Neural cell (in vitro differentiated cells): ENCODE measurements around the gene PPM1H. TPM values are rescaled to one million over a fixed set of nuclear protein-coding genes. Genes with fewer than 3 reads are reported as not detected.
A peak's percentile ranks its signal among the peaks of the same experiment; 100 is the strongest.
"Not testable (repeated sequence)": the region's sequence is repeated elsewhere in the genome, so short reads cannot be mapped to it uniquely, and the experiment has no call there.

Experiments used
- H2AFZ ChIP-seq: fragments of 200-600, 300-800 bp; sonication (generic), shearing (Covaris generic); 2 replicates; pipeline ENCODE4 v1.6.0; 2014; ENCODE audit warnings: low read depth, mild to moderate bottlenecking, antibody characterized with exemption, low read length, moderate library complexity
- H3F3A ChIP-seq: fragments of 200-600 bp; shearing (Covaris generic); 2 replicates; pipeline ENCODE4 v1.6.1; 2016; ENCODE audit warnings: mild to moderate bottlenecking, moderate library complexity, mixed read lengths, antibody characterized with exemption, low read length; ENCODE audit not compliant: insufficient read depth, poor library complexity, severe bottlenecking
- H3K27ac ChIP-seq: fragments of 200-600, 300-800 bp; sonication (generic), shearing (Covaris generic); 2 replicates; pipeline ENCODE4 v1.5.1; 2014; ENCODE audit warnings: mild to moderate bottlenecking, low read length, moderate library complexity
- H3K27me3 ChIP-seq: fragments of 300-800, 200-600 bp; sonication (generic), shearing (Covaris generic); 2 replicates; pipeline ENCODE4 v1.6.0; 2014; ENCODE audit warnings: mild to moderate bottlenecking, low read depth, low read length, moderate library complexity; ENCODE audit not compliant: insufficient read depth
- H3K36me3 ChIP-seq: fragments of 300-800, 200-600 bp; sonication (generic), shearing (Covaris generic); 2 replicates; pipeline ENCODE4 v1.5.1; 2014; ENCODE audit warnings: mild to moderate bottlenecking, antibody characterized with exemption, low read length, moderate library complexity; ENCODE audit not compliant: insufficient read depth
- H3K4me2 ChIP-seq: fragments of 300-800, 200-600 bp; sonication (generic), shearing (Covaris generic); 2 replicates; pipeline ENCODE4 v1.6.0; 2014; ENCODE audit warnings: mild to moderate bottlenecking, low read length
- H3K4me3 ChIP-seq: fragments of 300-800, 200-600 bp; sonication (generic), shearing (Covaris generic); 2 replicates; pipeline ENCODE4 v1.5.1; 2014; ENCODE audit warnings: mild to moderate bottlenecking, low read length, moderate library complexity
- H3K79me2 ChIP-seq: fragments of 200-600 bp; shearing (Covaris generic); replicated peaks from 2 replicates; pipeline ENCODE4 v1.6.0; 2014; ENCODE audit warnings: mild to moderate bottlenecking, low read length, moderate library complexity; ENCODE audit not compliant: insufficient read depth
- H3K9ac ChIP-seq: fragments of 300-800, 200-600 bp; sonication (generic), shearing (Covaris generic); 2 replicates; pipeline ENCODE4 v1.6.1; 2016; ENCODE audit warnings: mild to moderate bottlenecking, low read length, mixed read lengths
- H3K9me2 ChIP-seq: fragments of 200-600 bp; shearing (Covaris generic); 2 replicates; pipeline ENCODE4 v1.6.1; 2016; ENCODE audit warnings: mild to moderate bottlenecking, low read length, mixed read lengths; ENCODE audit not compliant: insufficient read depth
- H3K9me3 ChIP-seq: fragments of 200-600, 300-800 bp; sonication (generic), shearing (Covaris generic); 2 replicates; pipeline ENCODE4 v1.6.1; 2016; ENCODE audit warnings: mild to moderate bottlenecking, mixed run types, low read length, moderate library complexity, mixed read lengths
- H4K20me1 ChIP-seq: fragments of 200-600 bp; shearing (Covaris generic); 2 replicates; pipeline ENCODE4 v1.6.1; 2016; ENCODE audit warnings: mild to moderate bottlenecking, mixed run types; ENCODE audit not compliant: insufficient read depth
- EP300 ChIP-seq: fragments of 450-650 bp; conservative IDR thresholded peaks from 2 replicates; pipeline ENCODE4 v1.6.1; 2014; ENCODE audit warnings: antibody characterized with exemption, mild to moderate bottlenecking, moderate library complexity; ENCODE audit not compliant: poor library complexity, severe bottlenecking
- EZH2 ChIP-seq: fragments of 200-600, 300-800 bp; shearing (Covaris generic), sonication (generic); IDR thresholded peaks from 2 replicates; pipeline ENCODE4 v1.6.1; 2014; ENCODE audit warnings: antibody characterized with exemption, low read length, borderline replicate concordance, mild to moderate bottlenecking; ENCODE audit not compliant: insufficient read depth, poor library complexity, severe bottlenecking
- MXI1 ChIP-seq: fragments of 450-650 bp; conservative IDR thresholded peaks from 2 replicates; pipeline ENCODE4 v1.6.1; 2014; ENCODE audit warnings: antibody characterized with exemption, mild to moderate bottlenecking; ENCODE audit not compliant: poor library complexity, severe bottlenecking
- POLR2AphosphoS5 ChIP-seq: IDR thresholded peaks from 2 replicates; pipeline ENCODE4 v1.6.1; 2012
- RAD21 ChIP-seq: fragments of 450-650 bp; conservative IDR thresholded peaks from 2 replicates; pipeline ENCODE4 v1.6.1; 2014; ENCODE audit warnings: antibody characterized with exemption, mild to moderate bottlenecking, moderate library complexity
- SMC3 ChIP-seq: fragments of 450-650 bp; conservative IDR thresholded peaks from 2 replicates; pipeline ENCODE4 v1.6.1; 2014; ENCODE audit warnings: antibody characterized with exemption, mild to moderate bottlenecking, moderate library complexity; ENCODE audit not compliant: poor library complexity
- TAF1 ChIP-seq: IDR thresholded peaks from 2 replicates; pipeline ENCODE4 v1.6.1; 2012; ENCODE audit warnings: low read depth
- polyA plus RNA-seq: library from polyadenylated mRNA; depleted of rRNA; stranded (reverse); fragments of >200 nt; gene quantifications from 2 replicates; pipeline ENCODE4 v1.2.3, GENCODE V29; 2014
- TF ChIP-seq, protein P1 (sequence below): IDR thresholded peaks from 2 replicates; pipeline ENCODE4 v1.6.1; 2012; ENCODE audit warnings: borderline replicate concordance
- TF ChIP-seq, protein P2 (sequence below): fragments of 450-650 bp; IDR thresholded peaks from 2 replicates; pipeline ENCODE4 v1.5.1; 2014; ENCODE audit warnings: antibody characterized with exemption, mild to moderate bottlenecking, moderate library complexity; ENCODE audit not compliant: poor library complexity, severe bottlenecking

The PPM1H gene
- polyA plus RNA-seq, 1 donor from 2014 or later = 3.9 TPM

DNA sequence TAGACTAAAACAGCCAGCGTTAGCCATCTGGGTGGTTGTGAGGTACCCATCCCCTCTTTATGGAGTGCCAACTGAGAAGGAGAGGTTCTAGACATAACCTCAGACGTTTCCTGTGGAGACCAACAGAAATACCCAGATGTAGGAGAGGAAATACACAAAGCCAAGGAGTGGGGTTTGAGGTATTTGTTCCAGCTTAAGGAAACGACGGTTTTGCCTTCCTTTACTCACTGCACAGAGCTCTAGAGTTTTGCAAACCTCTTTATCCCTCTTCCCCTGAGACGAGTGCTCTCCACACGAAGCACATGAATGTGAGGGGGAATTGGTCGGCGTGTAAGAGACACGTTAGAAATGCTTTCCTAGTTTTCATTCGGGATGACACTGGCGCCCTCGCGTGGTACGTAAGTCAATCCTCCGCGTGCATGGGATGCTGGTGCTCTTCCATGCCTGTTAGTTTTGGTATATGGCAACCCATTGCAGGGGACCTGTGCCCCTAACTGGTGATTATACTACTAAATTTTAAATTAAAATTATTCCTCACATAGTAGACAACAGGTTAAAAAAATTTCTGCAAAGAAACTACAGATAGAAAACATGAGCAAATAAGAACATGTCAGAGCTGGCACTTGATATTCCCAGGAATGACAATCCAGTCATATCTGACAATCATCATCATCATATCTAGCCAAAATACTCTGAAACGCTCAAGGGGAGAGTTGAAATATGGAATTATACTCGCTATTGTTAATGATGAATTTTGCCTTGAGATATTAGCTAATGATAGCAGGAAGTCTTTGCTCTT is 121.7 kb downstream of the PPM1H start:
- no peak overlapping the region for H3K27ac ChIP-seq
- H3K9ac ChIP-seq = no peak overlapping the region
- no peaks in the 10 kb centered on the region for H3F3A ChIP-seq
- H3K4me2 ChIP-seq = no peak overlapping the region
- H3K27me3 ChIP-seq = no peaks in the 10 kb centered on the region
- H3K36me3 ChIP-seq = no peaks in the 10 kb centered on the region
- TF ChIP-seq SMC3 = peak; percentile 74
- TF ChIP-seq, protein P1, sequence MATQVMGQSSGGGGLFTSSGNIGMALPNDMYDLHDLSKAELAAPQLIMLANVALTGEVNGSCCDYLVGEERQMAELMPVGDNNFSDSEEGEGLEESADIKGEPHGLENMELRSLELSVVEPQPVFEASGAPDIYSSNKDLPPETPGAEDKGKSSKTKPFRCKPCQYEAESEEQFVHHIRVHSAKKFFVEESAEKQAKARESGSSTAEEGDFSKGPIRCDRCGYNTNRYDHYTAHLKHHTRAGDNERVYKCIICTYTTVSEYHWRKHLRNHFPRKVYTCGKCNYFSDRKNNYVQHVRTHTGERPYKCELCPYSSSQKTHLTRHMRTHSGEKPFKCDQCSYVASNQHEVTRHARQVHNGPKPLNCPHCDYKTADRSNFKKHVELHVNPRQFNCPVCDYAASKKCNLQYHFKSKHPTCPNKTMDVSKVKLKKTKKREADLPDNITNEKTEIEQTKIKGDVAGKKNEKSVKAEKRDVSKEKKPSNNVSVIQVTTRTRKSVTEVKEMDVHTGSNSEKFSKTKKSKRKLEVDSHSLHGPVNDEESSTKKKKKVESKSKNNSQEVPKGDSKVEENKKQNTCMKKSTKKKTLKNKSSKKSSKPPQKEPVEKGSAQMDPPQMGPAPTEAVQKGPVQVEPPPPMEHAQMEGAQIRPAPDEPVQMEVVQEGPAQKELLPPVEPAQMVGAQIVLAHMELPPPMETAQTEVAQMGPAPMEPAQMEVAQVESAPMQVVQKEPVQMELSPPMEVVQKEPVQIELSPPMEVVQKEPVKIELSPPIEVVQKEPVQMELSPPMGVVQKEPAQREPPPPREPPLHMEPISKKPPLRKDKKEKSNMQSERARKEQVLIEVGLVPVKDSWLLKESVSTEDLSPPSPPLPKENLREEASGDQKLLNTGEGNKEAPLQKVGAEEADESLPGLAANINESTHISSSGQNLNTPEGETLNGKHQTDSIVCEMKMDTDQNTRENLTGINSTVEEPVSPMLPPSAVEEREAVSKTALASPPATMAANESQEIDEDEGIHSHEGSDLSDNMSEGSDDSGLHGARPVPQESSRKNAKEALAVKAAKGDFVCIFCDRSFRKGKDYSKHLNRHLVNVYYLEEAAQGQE = no peak
- no peak for TF ChIP-seq TAF1
- TF ChIP-seq EZH2 = no peak
- TF ChIP-seq EP300 = peak; percentile 55
- TF ChIP-seq MXI1 = no peak
- TF ChIP-seq, protein P2, sequence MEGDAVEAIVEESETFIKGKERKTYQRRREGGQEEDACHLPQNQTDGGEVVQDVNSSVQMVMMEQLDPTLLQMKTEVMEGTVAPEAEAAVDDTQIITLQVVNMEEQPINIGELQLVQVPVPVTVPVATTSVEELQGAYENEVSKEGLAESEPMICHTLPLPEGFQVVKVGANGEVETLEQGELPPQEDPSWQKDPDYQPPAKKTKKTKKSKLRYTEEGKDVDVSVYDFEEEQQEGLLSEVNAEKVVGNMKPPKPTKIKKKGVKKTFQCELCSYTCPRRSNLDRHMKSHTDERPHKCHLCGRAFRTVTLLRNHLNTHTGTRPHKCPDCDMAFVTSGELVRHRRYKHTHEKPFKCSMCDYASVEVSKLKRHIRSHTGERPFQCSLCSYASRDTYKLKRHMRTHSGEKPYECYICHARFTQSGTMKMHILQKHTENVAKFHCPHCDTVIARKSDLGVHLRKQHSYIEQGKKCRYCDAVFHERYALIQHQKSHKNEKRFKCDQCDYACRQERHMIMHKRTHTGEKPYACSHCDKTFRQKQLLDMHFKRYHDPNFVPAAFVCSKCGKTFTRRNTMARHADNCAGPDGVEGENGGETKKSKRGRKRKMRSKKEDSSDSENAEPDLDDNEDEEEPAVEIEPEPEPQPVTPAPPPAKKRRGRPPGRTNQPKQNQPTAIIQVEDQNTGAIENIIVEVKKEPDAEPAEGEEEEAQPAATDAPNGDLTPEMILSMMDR = peak; percentile 73
- TF ChIP-seq RAD21 = peak; percentile 72
- peak; percentile 16 for TF ChIP-seq POLR2AphosphoS5
- H4K20me1 ChIP-seq = no peaks in the 10 kb centered on the region
- no peaks in the 10 kb centered on the region for H3K79me2 ChIP-seq
- H2AFZ ChIP-seq = no peak overlapping the region
- H3K9me2 ChIP-seq = no peaks in the 10 kb centered on the region
- H3K9me3 ChIP-seq = no peaks in the 10 kb centered on the region
- no peak overlapping the region for H3K4me3 ChIP-seq

DNA sequence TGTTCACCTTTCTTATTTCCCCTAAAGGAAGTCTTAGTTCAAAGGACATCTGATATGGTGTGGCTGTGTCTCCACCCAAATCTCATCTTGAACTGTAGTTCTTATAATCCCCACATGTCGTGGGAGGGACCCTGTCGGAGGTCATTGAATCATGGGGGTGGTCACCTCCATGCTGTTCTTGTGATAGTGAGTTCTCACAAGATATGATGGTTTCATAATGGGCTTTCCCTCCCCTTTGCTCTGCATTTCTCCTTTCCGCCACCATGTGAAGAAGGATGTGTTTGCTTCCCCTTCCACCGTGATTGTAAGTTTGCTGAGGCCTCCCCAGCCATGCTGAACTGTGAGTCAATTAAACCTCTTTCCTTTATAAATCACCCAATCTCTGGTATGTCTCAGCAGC is 123.5 kb downstream of the PPM1H start:
- not testable (repeated sequence) for H3F3A ChIP-seq, H4K20me1 ChIP-seq, H3K4me2 ChIP-seq, H3K79me2 ChIP-seq, H2AFZ ChIP-seq, H3K4me3 ChIP-seq, H3K27me3 ChIP-seq, H3K27ac ChIP-seq, H3K9me3 ChIP-seq, H3K9me2 ChIP-seq, H3K36me3 ChIP-seq, H3K9ac ChIP-seq
